Panc1 (cell line): ENCODE measurements around the gene AMBP. TPM values are rescaled to one million over a fixed set of nuclear protein-coding genes. Genes with fewer than 3 reads are reported as not detected.

ENCODE experiments used
- ATAC-seq: fragments of 200-7000 bp; cut with Tn5 transposase; 2 replicates; pipeline ENCODE4 v1.9.1; 2020; ENCODE audit warnings: mild to moderate bottlenecking, moderate library complexity
- BruUV-seq: library from RNA; stranded (reverse); fragments of 400-500 nt; replicated peaks from 2 replicates; lab custom pipeline; 2021; lab: Mats Ljungman, UMichigan
- CTCF ChIA-PET: fragments of 300-600 bp; sonication (Branson Sonifier 250); formaldehyde crosslinking; loops from one replicate; lab custom pipeline; 2022; ENCODE audit warnings: antibody characterized with exemption; lab: Charles Lee
- POLR2A ChIA-PET: fragments of 300-600 bp; sonication (Branson Sonifier 250); formaldehyde crosslinking; loops from one replicate; lab custom pipeline; 2022; ENCODE audit warnings: antibody characterized with exemption; lab: Charles Lee
- DNase-seq: peaks from one replicate; pipeline ENCODE4 v3.0.0-alpha.2; 2010; ENCODE audit warnings: low read depth, low spot score
- H3K27ac ChIP-seq: 2 replicates; pipeline ENCODE4 v1.5.1; 2011; ENCODE audit warnings: mild to moderate bottlenecking, low read length, inconsistent platforms
- H3K27me3 ChIP-seq: fragments of 200-500 bp; sonication (Bioruptor generic); 2 replicates; pipeline ENCODE4 v1.6.0; 2014; ENCODE audit warnings: low read length, inconsistent platforms; ENCODE audit not compliant: control insufficient read depth, insufficient read depth
- H3K36me3 ChIP-seq: fragments of 200-500 bp; sonication (Bioruptor generic); 2 replicates; pipeline ENCODE4 v1.5.1; 2014; ENCODE audit warnings: inconsistent platforms, mild to moderate bottlenecking, low read length, moderate library complexity; ENCODE audit not compliant: control insufficient read depth, insufficient read depth
- H3K4me1 ChIP-seq: 2 replicates; pipeline ENCODE4 v1.5.1; 2011; ENCODE audit warnings: inconsistent platforms, mild to moderate bottlenecking, low read length, moderate library complexity; ENCODE audit not compliant: control insufficient read depth, insufficient read depth
- H3K4me3 ChIP-seq, 2 experiments: 2 replicates each; pipeline ENCODE4 v1.5.1; 2011 to 2012; ENCODE audit warnings: low read depth in 2 of 2, low read length in 2 of 2, mild to moderate bottlenecking in 2 of 2, inconsistent platforms in 1 of 2, moderate library complexity in 1 of 2
- H3K9me3 ChIP-seq: fragments of 200-500 bp; sonication (Bioruptor generic); 2 replicates; pipeline ENCODE4 v1.5.1; 2014; ENCODE audit warnings: low read depth, mild to moderate bottlenecking, inconsistent platforms, low read length, moderate library complexity; ENCODE audit not compliant: control insufficient read depth, insufficient read depth
- CTCF ChIP-seq: fragments of 450-650 bp; IDR thresholded peaks from 2 replicates; pipeline ENCODE4 v1.5.1; 2017; ENCODE audit warnings: mild to moderate bottlenecking
- POLR2AphosphoS5 ChIP-seq: IDR thresholded peaks from 2 replicates; pipeline ENCODE4 v1.6.1; 2012; ENCODE audit warnings: mild to moderate bottlenecking, low read depth, low read length, moderate library complexity
- REST ChIP-seq, 2 experiments: IDR thresholded peaks; 2 replicates each; pipeline ENCODE4 v1.6.1; 2011 to 2012; ENCODE audit warnings: low read depth in 2 of 2, control low read depth in 1 of 2, low read length in 1 of 2, mild to moderate bottlenecking in 1 of 2, moderate library complexity in 1 of 2; ENCODE audit not compliant: insufficient read depth in 1 of 2
- SIN3A ChIP-seq: IDR thresholded peaks from 2 replicates; pipeline ENCODE4 v1.6.1; 2012; ENCODE audit warnings: low read depth, mild to moderate bottlenecking, low read length, moderate library complexity, borderline replicate concordance; ENCODE audit not compliant: insufficient read depth
- TCF7L2 ChIP-seq: IDR thresholded peaks from 2 replicates; pipeline ENCODE4 v1.6.1; 2011; ENCODE audit warnings: mild to moderate bottlenecking, low read depth, low read length, inconsistent platforms
- in situ Hi-C: cut with HindIII; loops from 2 replicates; pipeline ENCODE4 v1.10.0; 2016; ENCODE audit warnings: low sequenced_read_pairs, low pct_unique_long_range_greater_than_20kb
- intact Hi-C: fragments of 100-400 bp; cut with micrococcal nuclease; formaldehyde crosslinking; loops from one replicate; pipeline ENCODE4 v1.10.0; 2022; ENCODE audit not compliant: unreplicated experiment
- total RNA-seq: library from RNA; stranded (reverse); gene quantifications from one replicate; pipeline ENCODE4 v1.2.1, GENCODE V29; 2021; ENCODE audit not compliant: unreplicated experiment

The AMBP gene
- total RNA-seq, 1 experiment from 2014 or later, result 1.7 TPM

GRCh38 chr9:114099669-114100270 lies 21.7 kb upstream of the AMBP start:
- POLR2A ChIA-PET, result no interaction called here
- in situ Hi-C loops (no loop called here), intact Hi-C loops (no loop called here)
- no peaks in the 10 kb centered on the region for H3K9me3 ChIP-seq
- DNase-seq (no peak), ATAC-seq (no peak)
- H3K36me3 ChIP-seq, result no peaks in the 10 kb centered on the region
- TF ChIP-seq REST (IDR thresholded peaks at IDR 0.05; ENCODE audit: insufficient read depth in 1 of 2, low read depth in 2 of 2, low read length in 1 of 2), result no peak
- TF ChIP-seq POLR2AphosphoS5, result no peak
- no peak for TF ChIP-seq TCF7L2
- no peak for TF ChIP-seq SIN3A
- no peak for TF ChIP-seq CTCF
- no TSS peak for BruUV-seq
- H3K4me1 ChIP-seq, result no peaks in the 10 kb centered on the region
- H3K27me3 ChIP-seq, result no peaks in the 10 kb centered on the region; the same call in 1 of the 2 replicates
- H3K27ac ChIP-seq, result no peak overlapping the region
- no peak overlapping the region for H3K4me3 ChIP-seq
- CTCF ChIA-PET, result interaction anchor here (0.6 to 0.9 kb wide), 2 partner anchors 17 to 221 kb away, joined by 3 read pairs; no protein-coding TSS in a partner anchor

GRCh38 chr9:114098936-114099668 lies 21.0 kb upstream of the AMBP start, which contains the start of gene KIF12:
Gene KIF12 (minus strand): TSS chr9:114099292. CDS start chr9:114099276, 16 bp downstream.
- TF ChIP-seq CTCF (no peak), SIN3A (no peak), POLR2AphosphoS5 (no peak), TCF7L2 (no peak), REST (IDR thresholded peaks at IDR 0.05; ENCODE audit: insufficient read depth in 1 of 2, low read depth in 2 of 2, low read length in 1 of 2) (no peak)
- in situ Hi-C loops, result no loop called here
- ATAC-seq (peak; percentile 36), DNase-seq (no peak)
- intact Hi-C loops, result no loop called here
- Histone ChIP-seq H3K4me3 (peak within 1 kb of the TSS; percentile 36 to 46), H3K36me3 (no peaks in the 10 kb centered on the region), H3K27me3 (no peaks in the 10 kb centered on the region; the same call in 1 of the 2 replicates), H3K27ac (no peak within 1 kb of the TSS), H3K4me1 (no peaks in the 10 kb centered on the region), H3K9me3 (no peaks in the 10 kb centered on the region)
- POLR2A ChIA-PET, result no interaction called here
- CTCF ChIA-PET, result interaction anchor here (0.6 to 0.9 kb wide), 2 partner anchors 17 to 612 kb away, joined by 3 to 7 read pairs; no protein-coding TSS in a partner anchor
- BruUV-seq, result no TSS peak
